Cerebellar cortex (tissue), 1 donor: ENCODE measurements around the gene TAPBP.
"Not testable (repeated sequence)": the region's sequence is repeated elsewhere in the genome, so short reads cannot be mapped to it uniquely, and the experiment has no call there.

Source experiments
- DNase-seq: peaks from one replicate; pipeline ENCODE4 v3.0.0-alpha.2; 2015; ENCODE audit warnings: low spot score

The TAPBP gene

GRCh38 chr6:33276581-33276863 is 37.4 kb downstream of the TAPBP start:
- DNase-seq, result no peak

GRCh38 chr6:33275795-33276580 is 37.9 kb downstream of the TAPBP start:
- DNase-seq, result not testable (repeated sequence)

GRCh38 chr6:33273924-33274902 is 39.7 kb downstream of the TAPBP start:
- no peak for DNase-seq

GRCh38 chr6:33273129-33273923 is 40.6 kb downstream of the TAPBP start:
- DNase-seq, result no peak

- no peak for DNase-seq
Observed at GRCh38 chr6:33272275-33273128, 41.4 kb downstream of the TAPBP start.

GRCh38 chr6:33271468-33272274 is 42.2 kb downstream of the TAPBP start, which contains the start of the genes RPS18 and VPS52:
RPS18 (plus strand) TSS chr6:33272075; CDS start chr6:33272120, 45 bp downstream.
VPS52 (minus strand) TSS chr6:33271876; CDS start chr6:33271675, 201 bp downstream.
- peak; percentile 100 for DNase-seq

GRCh38 chr6:33271117-33271467 is 42.8 kb downstream of the TAPBP start:
- DNase-seq, result no peak

GRCh38 chr6:33264015-33264414 is 49.9 kb downstream of the TAPBP start:
- DNase-seq, result no peak

GRCh38 chr6:33262490-33262889 is 51.4 kb downstream of the TAPBP start:
- DNase-seq, result not testable (repeated sequence)

- DNase-seq, result no peak
Observed at GRCh38 chr6:33259032-33259431, 54.8 kb downstream of the TAPBP start.

GRCh38 chr6:33254591-33254990 is 59.3 kb downstream of the TAPBP start:
- DNase-seq, result no peak

GRCh38 chr6:33252759-33253158 is 61.1 kb downstream of the TAPBP start:
- no peak for DNase-seq

- no peak for DNase-seq
Observed at GRCh38 chr6:33251395-33252012, 62.4 kb downstream of the TAPBP start.

GRCh38 chr6:33250731-33251130 is 63.1 kb downstream of the TAPBP start:
- no peak for DNase-seq

GRCh38 chr6:33249732-33250630 is 63.9 kb downstream of the TAPBP start:
- DNase-seq, result no peak
